HG02623 (cell line): ENCODE results near the gene EXOSC5.

Experiments used
- ATAC-seq: cut with Tn5 transposase; IDR thresholded peaks from one replicate; pipeline ENCODE4 v1.9.1; 2021; ENCODE audit warnings: moderate library complexity; ENCODE audit not compliant: unreplicated experiment

The EXOSC5 gene

DNA sequence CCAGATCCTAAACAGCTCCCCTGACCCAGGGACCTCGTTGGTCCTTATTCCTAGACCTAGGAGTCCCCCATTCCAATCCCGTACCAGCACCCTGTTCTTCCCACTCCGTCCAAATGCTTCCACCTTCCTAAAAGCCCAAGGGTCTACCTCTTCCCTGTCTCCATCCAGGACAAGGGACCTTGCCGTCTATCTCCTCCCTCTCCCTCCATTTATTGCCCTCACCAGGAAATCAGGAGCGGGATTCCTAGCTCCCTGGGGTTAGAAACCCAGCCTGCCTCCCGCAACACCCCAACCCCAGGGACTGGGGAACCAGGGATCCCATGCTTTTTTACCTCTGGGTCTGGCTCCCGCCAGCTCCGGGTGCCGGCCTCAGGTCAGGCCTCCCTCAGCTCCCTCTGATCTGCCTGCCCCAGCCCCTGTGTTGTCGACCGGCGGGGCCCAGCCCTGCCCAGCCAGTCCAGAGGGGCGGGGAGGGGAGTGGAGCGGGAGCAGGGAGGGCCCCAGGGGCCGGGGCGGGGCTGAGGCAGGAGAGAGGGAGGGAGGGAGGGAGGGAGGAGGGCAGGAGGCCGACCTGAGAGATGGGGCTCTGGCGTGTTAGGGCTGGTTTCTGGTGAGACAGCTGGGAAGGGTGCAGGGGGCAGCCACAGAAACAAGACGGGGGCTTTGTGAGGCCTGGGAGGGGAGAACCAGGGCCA, 29.9 kb upstream of the EXOSC5 start, which contains the start of gene B3GNT8:
Gene B3GNT8 (minus strand): TSS at position 423 of the 695 bp plus-strand sequence. CDS start 596 bp downstream, outside the sequence.
- ATAC-seq: no peak

DNA sequence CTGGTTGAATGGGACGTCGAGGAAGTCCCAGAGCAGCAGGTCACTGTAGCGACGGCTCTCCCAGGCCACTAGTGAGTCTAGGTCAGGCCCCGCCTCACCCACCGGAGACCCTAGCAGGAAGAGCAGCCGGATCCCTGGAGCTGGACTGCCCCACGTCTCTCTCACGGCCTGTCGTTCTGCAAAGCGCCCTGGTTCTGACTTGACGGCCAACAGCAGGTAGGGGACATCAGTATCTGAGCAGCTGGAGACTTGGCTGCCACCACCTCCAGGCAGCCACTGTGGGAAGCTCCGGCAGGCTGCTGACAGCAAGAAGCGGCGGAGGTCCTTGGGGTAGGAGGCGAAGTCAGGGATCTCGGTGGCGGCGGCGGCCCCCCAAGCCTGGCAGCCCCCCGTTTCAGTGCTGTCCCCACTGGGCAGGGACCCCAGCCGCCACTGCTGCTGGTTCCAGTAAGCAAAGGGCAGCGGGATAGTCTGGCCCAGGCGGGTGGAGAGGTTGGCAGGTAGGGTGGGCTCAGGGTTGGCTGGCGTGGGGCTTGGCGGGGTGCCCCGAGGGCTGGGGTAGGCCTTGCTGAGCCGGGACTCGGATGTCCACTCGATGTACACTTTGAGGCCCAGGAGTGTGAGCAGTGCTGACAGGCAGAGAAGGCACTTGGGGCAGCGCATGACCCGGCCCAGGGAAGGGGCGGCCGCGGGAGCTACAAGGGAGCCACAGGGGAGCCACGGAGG, 29.1 kb upstream of the EXOSC5 start:
- no peak for ATAC-seq

GRCh38 chr19:41425174-41426115, 28.3 kb upstream of the EXOSC5 start:
- no peak for ATAC-seq

DNA sequence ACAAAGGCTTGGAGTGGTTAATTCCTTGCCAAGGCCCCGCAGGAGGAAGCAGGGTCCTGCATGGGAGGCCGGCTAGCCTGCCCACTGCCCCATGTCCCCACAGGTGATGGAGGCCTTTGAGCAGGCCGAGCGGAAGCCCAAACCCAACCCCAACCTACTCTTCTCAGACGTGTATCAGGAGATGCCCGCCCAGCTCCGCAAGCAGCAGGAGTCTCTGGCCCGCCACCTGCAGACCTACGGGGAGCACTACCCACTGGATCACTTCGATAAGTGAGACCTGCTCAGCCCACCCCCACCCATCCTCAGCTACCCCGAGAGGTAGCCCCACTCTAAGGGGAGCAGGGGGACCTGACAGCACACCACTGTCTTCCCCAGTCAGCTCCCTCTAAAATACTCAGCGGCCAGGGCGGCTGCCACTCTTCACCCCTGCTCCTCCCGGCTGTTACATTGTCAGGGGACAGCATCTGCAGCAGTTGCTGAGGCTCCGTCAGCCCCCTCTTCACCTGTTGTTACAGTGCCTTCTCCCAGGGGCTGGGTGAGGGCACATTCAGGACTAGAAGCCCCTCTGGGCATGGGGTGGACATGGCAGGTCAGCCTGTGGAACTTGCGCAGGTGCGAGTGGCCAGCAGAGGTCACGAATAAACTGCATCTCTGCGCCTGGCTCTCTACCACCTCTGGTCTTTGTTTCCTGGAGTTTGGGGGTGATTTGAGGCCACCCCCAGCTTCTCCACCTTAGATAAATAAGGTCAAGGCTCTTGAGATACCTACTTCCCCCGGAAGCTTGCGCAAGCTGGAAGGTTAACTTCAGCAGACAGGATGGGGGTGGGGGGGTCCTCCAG, 27.4 kb upstream of the EXOSC5 start:
- ATAC-seq: no peak

- no peak for ATAC-seq
Observed at GRCh38 chr19:41422955-41423354, 25.8 kb upstream of the EXOSC5 start.

DNA sequence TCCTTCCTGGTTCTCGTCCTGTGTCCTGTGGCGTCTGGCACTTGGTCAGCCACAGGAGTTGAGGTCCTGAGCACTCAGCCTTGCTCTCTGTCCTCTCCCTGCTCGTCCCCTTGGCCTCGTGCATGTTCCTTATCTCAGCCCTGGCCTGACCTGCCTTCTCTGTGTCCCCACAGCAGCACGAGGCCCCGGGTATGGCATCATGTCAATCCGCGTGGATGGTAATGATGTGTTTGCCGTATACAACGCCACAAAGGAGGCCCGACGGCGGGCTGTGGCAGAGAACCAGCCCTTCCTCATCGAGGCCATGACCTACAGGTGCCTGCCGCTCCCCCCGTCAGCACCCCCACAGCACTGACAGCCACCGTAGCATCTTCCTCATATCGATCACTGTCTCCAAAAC, 25.3 kb upstream of the EXOSC5 start:
- ATAC-seq: no peak

DNA sequence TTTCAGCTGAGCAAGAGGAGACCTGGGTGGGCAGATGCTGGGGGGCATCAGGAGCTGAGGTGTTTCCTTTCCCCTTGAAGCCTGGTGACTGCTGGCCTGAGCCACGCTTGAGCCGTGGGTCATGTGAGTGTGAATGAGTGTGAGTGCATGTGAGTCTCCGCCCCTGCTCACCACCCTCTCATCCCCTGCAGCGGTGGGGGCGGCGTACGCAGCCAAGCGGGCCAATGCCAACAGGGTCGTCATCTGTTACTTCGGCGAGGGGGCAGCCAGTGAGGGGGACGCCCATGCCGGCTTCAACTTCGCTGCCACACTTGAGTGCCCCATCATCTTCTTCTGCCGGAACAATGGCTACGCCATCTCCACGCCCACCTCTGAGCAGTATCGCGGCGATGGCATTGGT, 24.8 kb upstream of the EXOSC5 start:
- no peak for ATAC-seq

DNA sequence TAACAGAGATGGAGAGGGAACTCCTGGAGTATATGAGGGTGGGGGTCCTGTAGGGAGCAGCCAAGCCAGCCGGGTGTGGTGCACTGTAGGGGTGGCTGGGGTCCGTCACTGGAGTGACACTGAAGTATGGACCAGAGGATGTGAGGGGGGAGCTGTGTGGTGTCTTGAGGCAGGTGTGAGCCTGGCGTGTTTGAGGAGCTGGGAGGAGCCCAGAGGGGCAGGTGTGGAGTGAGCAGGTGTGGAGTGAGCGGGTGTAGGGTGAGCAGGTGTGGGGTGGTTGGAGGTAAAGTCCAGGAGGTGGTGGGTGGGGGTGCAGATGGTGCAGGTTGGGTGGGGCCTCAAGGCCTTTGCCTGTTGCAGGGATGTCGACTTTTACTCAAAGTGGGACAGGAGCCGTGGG, 24.2 kb upstream of the EXOSC5 start:
- no peak for ATAC-seq

DNA sequence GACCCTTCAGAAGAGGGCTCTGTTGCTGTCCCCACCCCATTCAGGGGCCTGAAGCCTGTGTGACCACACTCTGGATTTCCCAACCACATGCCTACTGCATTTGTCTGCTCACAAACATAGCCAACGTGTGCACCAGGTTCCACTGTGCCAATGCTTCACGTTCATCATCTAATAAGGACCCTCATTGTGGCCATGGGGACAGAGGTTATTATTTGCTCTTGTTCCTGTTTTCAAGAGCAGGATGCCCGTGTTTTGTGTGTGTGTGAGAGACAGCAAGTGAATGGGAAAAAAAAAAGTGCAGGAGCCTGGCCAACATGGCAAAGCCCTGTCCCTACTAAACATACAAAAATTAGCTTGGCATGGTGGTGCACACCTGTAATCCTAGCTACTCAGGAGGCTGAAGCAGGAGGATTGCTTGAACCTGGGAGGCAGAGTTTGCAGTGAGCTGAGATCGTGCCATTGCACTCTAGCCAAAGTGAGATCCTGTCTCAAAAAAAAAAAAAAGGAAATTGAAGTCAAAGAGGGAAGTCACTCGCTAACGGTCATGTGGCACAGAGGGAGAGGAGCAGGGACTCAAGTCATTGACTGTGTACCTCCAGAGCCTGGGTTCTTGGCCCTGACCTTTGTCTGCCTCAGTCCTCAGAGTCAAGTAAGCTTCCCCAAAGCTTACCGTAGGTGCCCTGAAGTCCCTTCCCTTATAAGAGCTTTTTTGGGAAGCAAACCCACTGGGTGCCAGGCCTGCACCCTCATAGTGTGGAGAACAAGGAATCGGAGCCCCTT, 23.1 kb upstream of the EXOSC5 start:
- no peak for ATAC-seq

- no peak for ATAC-seq
Observed at GRCh38 chr19:41416194-41416674, 19.1 kb upstream of the EXOSC5 start.

GRCh38 chr19:41415154-41415571, 18.0 kb upstream of the EXOSC5 start:
- ATAC-seq: no peak

- ATAC-seq: no peak
Observed at GRCh38 chr19:41414461-41414860, 17.3 kb upstream of the EXOSC5 start.

- no peak for ATAC-seq
Observed at GRCh38 chr19:41413947-41414346, 16.8 kb upstream of the EXOSC5 start.

DNA sequence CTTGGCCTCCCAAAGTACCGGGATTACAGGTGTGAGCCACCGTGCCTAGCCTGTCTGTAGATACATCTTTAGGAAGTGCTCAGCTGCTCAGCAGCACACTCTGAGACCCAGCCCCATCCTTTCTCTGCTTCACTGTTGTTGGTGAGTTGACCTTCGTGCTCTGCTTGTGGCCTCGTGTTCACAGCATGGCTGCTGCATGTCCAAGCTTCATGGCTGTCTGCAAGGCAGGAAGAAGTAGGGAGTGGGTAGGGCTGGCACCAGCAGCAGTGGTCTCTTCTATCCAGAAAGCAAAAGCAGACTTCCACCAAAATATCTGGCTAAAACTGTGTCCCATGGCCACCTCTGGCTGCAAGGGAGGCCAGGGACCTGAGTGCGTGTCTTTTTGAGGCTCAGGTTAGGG, 15.8 kb upstream of the EXOSC5 start:
- ATAC-seq: no peak

DNA sequence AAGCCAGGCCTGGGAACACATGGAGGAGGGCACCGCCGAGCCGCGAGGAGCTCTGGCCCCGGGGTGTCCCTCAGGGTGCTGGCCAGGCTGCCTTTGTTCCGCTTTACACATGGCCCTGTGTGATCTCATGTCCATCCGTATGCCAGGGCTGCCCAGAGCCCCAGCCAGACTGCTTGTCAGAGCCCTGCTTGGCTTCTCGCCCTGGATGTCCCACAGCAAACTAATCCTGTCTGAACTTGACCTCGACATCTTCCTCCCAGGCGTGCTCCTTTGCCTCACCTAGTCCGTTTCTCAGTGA, 14.8 kb upstream of the EXOSC5 start:
- no peak for ATAC-seq

DNA sequence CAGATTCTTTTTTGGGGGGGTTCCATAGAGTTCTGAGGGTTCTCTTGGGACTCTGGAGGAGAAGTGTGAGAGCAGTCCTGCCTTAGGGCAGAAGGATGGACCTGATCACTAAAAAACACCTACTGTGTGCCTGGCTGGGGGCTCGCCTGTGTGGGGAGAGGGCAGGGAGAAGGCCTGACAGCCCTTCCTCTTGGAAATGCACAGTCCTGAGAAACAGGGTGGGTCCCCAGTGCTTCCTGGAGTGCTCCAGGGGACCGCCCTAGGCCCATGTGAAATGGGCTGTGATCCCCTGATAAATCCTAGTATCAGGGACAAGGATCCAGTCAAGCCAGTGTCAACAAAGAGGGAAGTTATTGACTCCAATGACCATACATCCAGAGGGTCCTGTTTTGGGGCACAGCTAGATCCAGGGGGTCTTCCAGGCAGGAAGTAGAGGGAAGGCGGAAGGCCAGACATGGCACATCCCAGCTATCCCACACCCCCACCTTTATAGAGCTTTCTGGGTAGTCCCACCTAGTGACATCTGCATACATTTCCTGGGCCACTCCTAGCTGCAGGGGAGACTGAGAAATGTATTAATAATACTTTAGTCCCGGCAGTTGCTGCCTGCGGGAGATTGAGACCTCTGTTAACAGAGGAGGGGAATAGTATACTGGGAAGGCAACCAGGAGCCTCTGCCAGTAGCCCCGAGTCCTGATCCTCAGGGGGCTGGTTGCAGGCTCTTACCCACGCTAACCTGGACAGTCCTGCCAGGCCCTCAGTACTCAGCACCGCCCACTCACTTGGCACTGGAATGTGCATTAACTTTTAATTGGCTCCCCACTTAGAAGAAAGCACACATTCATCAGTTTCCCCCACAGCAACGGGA, 14.2 kb upstream of the EXOSC5 start:
- no peak for ATAC-seq

- no peak for ATAC-seq
Observed at GRCh38 chr19:41410336-41411054, 13.3 kb upstream of the EXOSC5 start.

DNA sequence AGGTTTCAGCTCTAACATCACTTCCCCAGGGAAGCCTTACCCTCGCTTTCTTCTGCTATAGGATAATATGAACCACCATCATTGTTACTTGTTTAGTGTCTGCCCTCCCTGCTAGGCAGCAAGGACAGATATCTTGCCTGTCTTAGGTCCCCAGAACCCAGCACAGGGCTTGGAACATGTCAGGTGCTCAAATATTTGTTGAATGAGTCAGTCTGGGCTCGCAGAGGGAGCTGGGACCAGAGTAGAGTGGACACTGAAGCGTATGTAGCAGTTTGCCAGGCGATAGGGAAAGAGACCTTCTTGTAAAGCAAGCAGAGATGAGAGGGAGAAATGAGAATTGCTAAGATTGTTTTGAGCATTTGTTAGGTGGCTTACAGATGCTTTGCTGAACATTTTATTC, 12.1 kb upstream of the EXOSC5 start:
- no peak for ATAC-seq
